CD14-positive monocyte (primary cell): Measurements from ENCODE around the gene AMPD3. TPM values are rescaled to one million over a fixed set of nuclear protein-coding genes. Genes with fewer than 3 reads are reported as not detected.

Source experiments
- DNase-seq, 3 donors: peaks; one replicate each; pipeline ENCODE4 v3.0.0-alpha.2; 2011 to 2022
- H2AFZ ChIP-seq: 2 replicates; pipeline ENCODE4 v1.6.0; 2012; ENCODE audit warnings: mild to moderate bottlenecking, low read depth, low read length, inconsistent platforms; ENCODE audit not compliant: insufficient read depth, poor library complexity, severe bottlenecking
- H3K27ac ChIP-seq, 2 donors: 1 replicate in 1 of 2; 2 replicates in 1 of 2; pipeline ENCODE4 v1.5.1; 2012 to 2013; ENCODE audit warnings: low read length in 2 of 2, control low read depth in 1 of 2, inconsistent platforms in 1 of 2, low read depth in 1 of 2, mild to moderate bottlenecking in 1 of 2
- H3K27me3 ChIP-seq, 2 donors: one replicate each; pipeline versions ENCODE4 v1.6.0 to v1.6.1; 2011 to 2013; ENCODE audit warnings: low read length in 2 of 2; ENCODE audit not compliant: control insufficient read depth in 2 of 2, insufficient read depth in 2 of 2
- H3K36me3 ChIP-seq, 2 donors: replicated peaks in 1 of 2; 1 replicate in 1 of 2; 2 replicates in 1 of 2; pipeline versions ENCODE4 v1.5.1 to v1.6.1; 2012 to 2013; ENCODE audit warnings: low read length in 2 of 2, control low read depth in 1 of 2, inconsistent platforms in 1 of 2, mild to moderate bottlenecking in 1 of 2; ENCODE audit not compliant: insufficient read depth in 2 of 2, control insufficient read depth in 1 of 2
- H3K4me1 ChIP-seq, 2 donors: 1 replicate in 1 of 2; 2 replicates in 1 of 2; pipeline versions ENCODE4 v1.5.1 to v1.6.1; 2012 to 2013; ENCODE audit warnings: low read length in 2 of 2, control low read depth in 1 of 2, inconsistent platforms in 1 of 2, mild to moderate bottlenecking in 1 of 2, moderate library complexity in 1 of 2; ENCODE audit not compliant: insufficient read depth in 2 of 2, control insufficient read depth in 1 of 2
- H3K4me2 ChIP-seq: replicated peaks from 2 replicates; pipeline ENCODE3; 2012; ENCODE audit warnings: low read length, moderate library complexity, mild to moderate bottlenecking; ENCODE audit not compliant: poor library complexity, severe bottlenecking; ENCODE audit errors: extremely low read depth
- H3K4me3 ChIP-seq, 3 experiments: fragments of 200-600 bp in 1 of 3; sonication (generic) in 1 of 3; replicated peaks in 1 of 3; 1 replicate in 2 of 3; 2 replicates in 1 of 3; pipeline ENCODE4 v1.5.1; 2011 to 2013; ENCODE audit warnings: low read length in 3 of 3, mild to moderate bottlenecking in 3 of 3, control low read depth in 2 of 3, low read depth in 2 of 3, inconsistent platforms in 1 of 3, moderate library complexity in 1 of 3
- H3K79me2 ChIP-seq: 2 replicates; pipeline ENCODE4 v1.6.0; 2012; ENCODE audit warnings: mild to moderate bottlenecking, control low read depth, inconsistent platforms, low read length, moderate library complexity; ENCODE audit not compliant: insufficient read depth
- H3K9ac ChIP-seq: 2 replicates; pipeline ENCODE4 v1.6.0; 2017; ENCODE audit warnings: low read length, mild to moderate bottlenecking; ENCODE audit not compliant: insufficient read depth, poor library complexity, severe bottlenecking
- H3K9me3 ChIP-seq, 2 donors: replicated peaks in 1 of 2; 1 replicate in 1 of 2; 2 replicates in 1 of 2; pipeline versions ENCODE4 v1.5.1 to v1.6.1; 2012 to 2013; ENCODE audit warnings: low read length in 2 of 2, control low read depth in 1 of 2; ENCODE audit not compliant: control insufficient read depth in 1 of 2, insufficient read depth in 1 of 2
- H4K20me1 ChIP-seq: 2 replicates; pipeline ENCODE4 v1.6.0; 2012; ENCODE audit warnings: mild to moderate bottlenecking, low read length, control low read depth, moderate library complexity; ENCODE audit not compliant: insufficient read depth
- H3K27ac Mint-ChIP-seq, 7 donors: one replicate each; pipeline ENCODE4 v1.8.0; 2020; ENCODE audit warnings: mild to moderate bottlenecking in 7 of 7, mixed read lengths in 7 of 7, moderate library complexity in 6 of 7, inconsistent platforms in 2 of 7
- H3K27me3 Mint-ChIP-seq, 3 donors: one replicate each; pipeline ENCODE4 v1.8.0; 2021 to 2022; ENCODE audit warnings: low read depth in 3 of 3, mild to moderate bottlenecking in 3 of 3, mixed read lengths in 3 of 3, moderate library complexity in 3 of 3, inconsistent platforms in 1 of 3
- H3K36me3 Mint-ChIP-seq, 2 donors: one replicate each; pipeline ENCODE4 v1.8.0; 2020; ENCODE audit warnings: mixed read lengths in 2 of 2, inconsistent platforms in 1 of 2, mild to moderate bottlenecking in 1 of 2
- H3K4me1 Mint-ChIP-seq: one replicate; pipeline ENCODE4 v1.8.0; 2020; ENCODE audit warnings: mild to moderate bottlenecking, mixed read lengths
- H3K4me3 Mint-ChIP-seq, 2 donors: one replicate each; pipeline ENCODE4 v1.8.0; 2020; ENCODE audit warnings: mild to moderate bottlenecking in 2 of 2, mixed read lengths in 2 of 2, moderate library complexity in 1 of 2
- H3K9me3 Mint-ChIP-seq, 7 donors: one replicate each; pipeline ENCODE4 v1.8.0; 2020 to 2022; ENCODE audit warnings: mixed read lengths in 7 of 7, mild to moderate bottlenecking in 6 of 7, moderate library complexity in 6 of 7, inconsistent platforms in 2 of 7
- WGBS: methylation state at CpG from one replicate; pipeline ENCODE4 v1.1.5; 2013; ENCODE audit warnings: missing lambda C conversion rate; ENCODE audit not compliant: insufficient coverage; 5-methylcytosine and 5-hydroxymethylcytosine counted together
- intact Hi-C, 2 donors: fragments of 100-400 bp; cut with micrococcal nuclease; formaldehyde crosslinking; loops; one replicate each; pipeline versions ENCODE4 v1.15.0 to v1.15.1; 2023
- polyA plus RNA-seq, 3 donors: library from polyadenylated mRNA; depleted of rRNA in 1 of 3; unstranded in 2 of 3; stranded (reverse) in 1 of 3; fragments of 300-500 nt in 2 of 3; fragments of >200 nt in 1 of 3; fragmentation: Illumina TruSeq in 2 of 3; gene quantifications; 1 replicate in 2 of 3; 2 replicates in 1 of 3; pipeline ENCODE4 v1.2.3, GENCODE V29; 2012 to 2021
- TF ChIP-seq, protein P1 (sequence below): fragments of 200-600 bp; IDR thresholded peaks from one replicate; pipeline ENCODE4 v1.8.0; 2022; ENCODE audit warnings: antibody characterized with exemption, mild to moderate bottlenecking

The AMPD3 gene
- polyA plus RNA-seq, 3 donors, result 10.5 to 24.3 (median 14.3) TPM

- Histone ChIP-seq H3K4me2 (peak overlapping the region; percentile 82), H3K9me3 (no peaks in the 10 kb centered on the region), H3K9ac (no peak overlapping the region), H3K36me3 (peaks cover 19 to 21% of the 10 kb centered on the region in 2 donors), H3K4me3 (peak overlapping the region in 2 of 3 experiments; percentile 64 to 78), H3K27me3 (no peaks in the 10 kb centered on the region), H3K79me2 (peaks cover 83% of the 10 kb centered on the region), H4K20me1 (peaks cover 22% of the 10 kb centered on the region), H3K4me1 (peaks cover 61 to 65% of the 10 kb centered on the region in 2 donors), H3K27ac (peak overlapping the region in 1 of 2 donors; percentile 97), H2AFZ (no peak overlapping the region)
- peak overlapping the region; percentile 91 to 97 for H3K4me3 Mint-ChIP-seq
- TF ChIP-seq, protein P1, sequence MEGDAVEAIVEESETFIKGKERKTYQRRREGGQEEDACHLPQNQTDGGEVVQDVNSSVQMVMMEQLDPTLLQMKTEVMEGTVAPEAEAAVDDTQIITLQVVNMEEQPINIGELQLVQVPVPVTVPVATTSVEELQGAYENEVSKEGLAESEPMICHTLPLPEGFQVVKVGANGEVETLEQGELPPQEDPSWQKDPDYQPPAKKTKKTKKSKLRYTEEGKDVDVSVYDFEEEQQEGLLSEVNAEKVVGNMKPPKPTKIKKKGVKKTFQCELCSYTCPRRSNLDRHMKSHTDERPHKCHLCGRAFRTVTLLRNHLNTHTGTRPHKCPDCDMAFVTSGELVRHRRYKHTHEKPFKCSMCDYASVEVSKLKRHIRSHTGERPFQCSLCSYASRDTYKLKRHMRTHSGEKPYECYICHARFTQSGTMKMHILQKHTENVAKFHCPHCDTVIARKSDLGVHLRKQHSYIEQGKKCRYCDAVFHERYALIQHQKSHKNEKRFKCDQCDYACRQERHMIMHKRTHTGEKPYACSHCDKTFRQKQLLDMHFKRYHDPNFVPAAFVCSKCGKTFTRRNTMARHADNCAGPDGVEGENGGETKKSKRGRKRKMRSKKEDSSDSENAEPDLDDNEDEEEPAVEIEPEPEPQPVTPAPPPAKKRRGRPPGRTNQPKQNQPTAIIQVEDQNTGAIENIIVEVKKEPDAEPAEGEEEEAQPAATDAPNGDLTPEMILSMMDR, result no peak
- H3K4me1 Mint-ChIP-seq, result peaks cover 63% of the 10 kb centered on the region
- intact Hi-C loops, result loop anchor here (5.0 kb wide), 3 partner anchors 41 to 46 kb away; no protein-coding TSS in a partner anchor
- H3K9me3 Mint-ChIP-seq, result peaks cover 0 to 2% (median 0%) of the 10 kb centered on the region in 7 donors
- peaks cover 26 to 27% of the 10 kb centered on the region in 2 donors for H3K36me3 Mint-ChIP-seq
- H3K27me3 Mint-ChIP-seq, result no peaks in the 10 kb centered on the region
- peak overlapping the region in 6 of 7 donors; percentile 3 to 96 (median 78) for H3K27ac Mint-ChIP-seq
- DNase-seq, result no peak
Observed at GRCh38 chr11:10457901-10458300, 2.8 kb downstream of the AMPD3 start.

- peak overlapping the region; percentile 82 for H3K4me2 ChIP-seq
- H3K9me3 Mint-ChIP-seq, result peaks cover 0 to 2% (median 0%) of the 10 kb centered on the region in 7 donors
- no peaks in the 10 kb centered on the region for H3K27me3 ChIP-seq
- peak overlapping the region; percentile 94 to 97 (median 95) for H3K27ac Mint-ChIP-seq
- peaks cover 39 to 41% of the 10 kb centered on the region in 2 donors for H3K36me3 Mint-ChIP-seq
- H3K4me3 Mint-ChIP-seq, result peak overlapping the region; percentile 61 to 87
- peaks cover 61 to 64% of the 10 kb centered on the region in 2 donors for H3K4me1 ChIP-seq
- WGBS, result 43% methylated on average over 4 of the region's 7 CpGs
- peak overlapping the region; percentile 1 to 78 (median 26) for H3K4me3 ChIP-seq
- TF ChIP-seq, protein P1, result no peak
- H3K9me3 ChIP-seq, result no peaks in the 10 kb centered on the region
- peak overlapping the region; percentile 72 for H2AFZ ChIP-seq
- H3K27ac ChIP-seq, result peak overlapping the region; percentile 66 to 97
- intact Hi-C loops, result loop anchor here (5.0 kb wide), 3 partner anchors 42 to 47 kb away; no protein-coding TSS in a partner anchor
- H3K79me2 ChIP-seq, result peaks cover 81% of the 10 kb centered on the region
- H3K36me3 ChIP-seq, result peaks cover 33 to 35% of the 10 kb centered on the region in 2 donors
- H3K4me1 Mint-ChIP-seq, result peaks cover 61% of the 10 kb centered on the region
- peaks cover 35% of the 10 kb centered on the region for H4K20me1 ChIP-seq
- H3K9ac ChIP-seq, result peak overlapping the region; percentile 68
- DNase-seq, result peak; percentile 82 to 90 (median 88)
- no peaks in the 10 kb centered on the region for H3K27me3 Mint-ChIP-seq
Observed at GRCh38 chr11:10459029-10459970, 4.2 kb downstream of the AMPD3 start.
